ENCODE measurements around the gene URI1.
"Not testable (repeated sequence)": the region's sequence is repeated elsewhere in the genome, so short reads cannot be mapped to it uniquely, and the experiment has no call there.

The URI1 gene

DNA sequence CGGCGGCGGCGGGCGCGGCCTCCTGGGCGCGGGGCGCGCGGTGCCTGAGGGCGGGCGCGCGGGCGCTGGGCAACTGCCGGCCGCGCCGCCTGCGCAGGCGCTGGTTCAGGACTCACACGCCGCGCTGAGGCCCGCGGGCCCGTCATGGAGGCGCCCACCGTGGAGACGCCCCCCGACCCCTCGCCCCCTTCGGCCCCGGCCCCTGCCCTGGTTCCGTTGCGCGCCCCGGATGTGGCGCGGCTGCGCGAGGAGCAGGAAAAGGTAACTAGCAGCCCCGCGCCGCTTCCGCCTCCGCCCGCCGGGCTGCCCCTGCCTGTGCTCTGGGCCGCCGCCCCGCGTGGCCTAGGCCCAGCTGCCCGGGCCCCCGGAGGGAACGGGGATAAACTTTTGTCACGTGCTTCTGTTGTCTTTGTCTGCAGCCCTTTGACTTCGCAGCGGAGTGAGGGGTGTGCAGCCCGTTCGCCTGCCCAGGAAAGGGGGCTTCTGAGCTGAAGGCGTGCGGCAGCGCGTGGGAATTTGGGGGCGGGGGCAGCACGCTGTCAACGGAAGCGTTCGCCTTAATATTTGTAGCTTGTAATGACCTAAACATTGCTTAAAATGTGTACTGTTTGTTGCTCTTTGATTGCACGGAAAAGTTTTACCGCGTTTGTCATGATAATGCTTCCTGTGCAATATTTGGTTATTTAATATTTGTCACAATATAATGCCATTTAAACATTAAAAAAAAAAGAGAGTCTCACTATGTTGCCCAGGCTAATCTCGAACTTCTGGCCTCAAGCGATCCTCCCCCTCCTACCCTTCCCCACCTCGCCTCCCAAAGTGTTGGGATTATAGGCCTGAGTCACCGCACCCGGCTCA lies 594 bp downstream of the URI1 start:
- peak; percentile 50 to 62 (median 54) for DNase-seq (ENCODE audit: low read depth in 3 of 3)

DNA sequence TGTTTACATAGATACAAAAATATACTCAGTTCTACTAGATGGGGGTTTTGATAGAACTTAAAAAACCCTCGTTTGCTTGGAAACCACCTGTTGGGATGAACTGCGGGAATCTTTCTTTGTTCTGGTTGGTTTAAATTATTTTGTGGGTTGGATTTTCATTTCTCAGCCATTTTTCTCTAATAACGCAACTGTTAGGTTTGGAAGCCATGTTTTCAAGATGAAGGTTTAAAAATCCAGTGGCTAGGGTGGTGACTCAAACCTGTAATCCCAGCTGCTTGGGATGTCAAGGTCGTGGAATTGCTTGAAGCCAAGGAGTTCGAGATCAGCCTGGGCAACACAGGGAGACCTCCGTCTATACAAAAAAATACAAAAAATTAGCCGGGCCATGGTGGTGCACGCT lies 1.6 kb downstream of the URI1 start:
- DNase-seq (ENCODE audit: low read depth in 3 of 3) = no peak

DNA sequence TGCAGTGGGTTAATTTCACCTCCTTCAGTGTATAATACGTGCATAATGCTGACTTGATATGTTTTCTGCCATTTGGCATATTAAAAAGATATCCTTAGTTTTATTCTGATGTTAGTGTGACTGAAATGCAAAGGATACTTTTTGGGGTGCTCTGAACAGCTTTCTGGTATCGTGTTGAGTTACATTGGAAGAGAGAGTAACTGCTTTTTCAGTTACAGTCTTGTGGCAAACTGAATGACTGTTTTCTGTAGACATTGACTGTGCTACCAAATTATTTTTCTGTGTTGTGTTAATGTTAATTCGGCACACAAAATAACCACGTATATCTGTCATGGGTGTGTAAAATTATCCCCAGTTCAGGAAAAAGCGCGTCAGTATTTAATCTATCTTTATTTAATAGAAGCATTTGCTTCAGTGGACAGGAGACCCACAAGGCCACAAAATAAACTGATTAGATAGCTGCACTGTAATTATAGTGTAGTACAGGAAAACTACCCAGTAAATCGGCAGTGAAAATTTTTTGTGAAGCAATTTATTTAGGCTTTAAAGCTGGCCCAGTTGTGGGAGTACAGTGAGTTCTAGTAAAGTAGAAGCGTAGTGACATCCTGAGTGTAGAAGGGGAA lies 2.5 kb downstream of the URI1 start:
- DNase-seq (ENCODE audit: low read depth in 3 of 3) = no peak

DNA sequence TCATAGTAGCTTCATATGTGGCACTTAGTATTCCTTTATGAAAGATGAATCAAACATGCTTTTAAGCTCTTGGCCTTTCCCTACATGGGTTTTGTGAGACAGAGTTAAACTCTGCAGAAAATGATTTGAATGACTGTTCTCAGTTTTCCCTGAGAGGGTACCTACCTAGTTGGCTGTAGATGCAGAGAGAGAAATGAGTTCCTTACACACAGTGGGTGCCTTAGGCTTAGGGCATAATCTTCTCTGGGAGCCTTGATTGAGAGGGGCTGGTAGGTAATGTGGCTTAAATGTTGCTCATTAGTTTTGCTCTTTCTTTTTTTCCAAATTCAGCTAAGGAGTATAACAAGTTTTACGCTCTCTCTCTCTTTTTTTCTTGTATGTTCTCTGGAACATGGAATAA lies 3.0 kb downstream of the URI1 start:
- no peak for DNase-seq (ENCODE audit: low read depth in 3 of 3)

DNA sequence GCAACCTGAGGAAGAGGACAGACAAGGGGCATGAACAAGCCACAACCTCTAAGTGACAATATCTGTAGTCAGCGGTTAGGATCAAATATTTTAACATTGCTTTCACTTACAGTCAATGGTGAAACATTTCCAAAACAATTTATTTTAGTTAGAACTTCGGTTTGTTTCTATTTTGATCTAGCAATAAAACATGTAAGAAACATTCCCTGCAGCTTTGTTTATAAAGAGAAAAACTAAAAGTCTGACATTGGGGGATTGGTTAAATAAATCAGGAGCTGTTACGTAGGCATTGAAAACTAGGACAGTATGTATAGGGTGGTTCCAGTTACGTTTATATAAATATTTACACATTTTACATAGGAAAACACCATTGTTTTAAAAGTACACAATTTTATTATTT lies 3.4 kb downstream of the URI1 start:
- DNase-seq (ENCODE audit: low read depth in 3 of 3) = no peak

DNA sequence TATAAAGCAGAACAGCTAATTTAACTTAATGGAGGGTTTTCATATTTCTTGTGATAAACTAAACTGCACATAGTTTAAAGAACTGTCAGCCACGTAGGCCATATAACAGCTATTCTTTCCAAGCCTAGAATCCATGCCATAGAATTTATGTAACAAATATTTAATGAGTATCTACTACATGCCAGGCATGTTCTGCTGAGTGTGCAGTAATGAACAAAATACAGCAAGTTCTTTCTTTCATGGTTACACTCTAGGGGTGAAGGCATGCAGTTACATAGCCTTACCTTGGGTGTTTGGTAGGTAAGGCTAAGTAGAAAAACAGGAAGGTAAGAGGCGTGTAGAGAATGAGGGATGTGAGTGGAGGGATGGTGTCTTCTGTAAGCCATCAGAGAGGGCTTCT lies 4.6 kb downstream of the URI1 start:
- no peak for DNase-seq (ENCODE audit: low read depth in 3 of 3)

DNA sequence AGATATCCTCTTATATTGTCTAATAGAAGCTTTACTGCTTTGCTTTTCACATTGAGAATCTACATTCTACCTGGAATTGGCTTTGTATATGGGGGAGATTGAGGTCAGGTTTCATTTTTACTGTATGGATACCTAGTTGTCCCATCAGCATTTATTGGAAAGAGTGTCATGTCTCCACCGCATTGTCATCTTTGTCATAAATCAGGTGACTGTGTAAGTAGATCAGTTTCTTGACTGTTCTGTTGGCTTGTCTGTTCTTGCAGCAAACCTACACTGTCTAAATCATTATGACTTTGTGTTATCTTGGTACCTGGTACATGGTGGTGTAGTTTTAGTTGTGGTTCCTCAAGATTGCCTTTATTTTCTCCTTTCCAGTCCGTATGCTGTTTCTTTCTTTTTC lies 5.8 kb downstream of the URI1 start:
- DNase-seq (ENCODE audit: low read depth in 3 of 3) = no peak

DNA sequence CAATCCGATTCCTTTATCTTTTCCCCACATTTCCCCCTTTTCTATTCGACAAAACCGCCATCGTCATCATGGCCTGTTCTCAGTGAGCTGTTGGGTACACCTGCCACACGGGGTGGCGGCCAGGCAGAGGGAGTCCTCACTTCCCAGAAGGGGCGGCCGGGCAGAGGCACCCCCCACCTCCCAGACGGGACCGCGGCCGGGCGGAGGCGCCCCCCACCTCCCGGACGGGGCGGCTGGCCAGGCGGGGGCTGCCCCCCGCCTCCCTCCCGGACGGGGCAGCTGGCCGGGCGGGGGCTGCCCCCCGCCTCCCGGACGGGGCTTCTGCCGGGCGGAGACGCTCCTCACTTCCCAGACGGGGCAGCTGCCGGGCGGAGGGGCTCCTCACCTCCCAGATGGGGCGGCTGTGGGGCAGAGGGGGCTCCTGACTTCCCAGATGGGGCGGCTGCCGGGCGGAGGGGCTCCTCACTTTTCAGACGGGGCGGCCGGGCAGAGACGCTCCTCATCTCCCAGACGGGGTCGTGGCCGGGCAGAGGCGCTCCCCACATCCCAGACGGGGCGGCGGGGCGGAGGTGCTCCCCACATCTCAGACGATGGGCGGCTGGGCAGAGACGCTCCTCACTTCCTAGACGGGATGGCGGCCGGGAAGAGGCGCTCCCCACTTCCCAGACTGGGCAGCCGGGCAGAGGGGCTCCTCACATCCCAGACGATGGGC lies 6.9 kb downstream of the URI1 start:
- DNase-seq (ENCODE audit: low read depth in 3 of 3) = not testable (repeated sequence)

DNA sequence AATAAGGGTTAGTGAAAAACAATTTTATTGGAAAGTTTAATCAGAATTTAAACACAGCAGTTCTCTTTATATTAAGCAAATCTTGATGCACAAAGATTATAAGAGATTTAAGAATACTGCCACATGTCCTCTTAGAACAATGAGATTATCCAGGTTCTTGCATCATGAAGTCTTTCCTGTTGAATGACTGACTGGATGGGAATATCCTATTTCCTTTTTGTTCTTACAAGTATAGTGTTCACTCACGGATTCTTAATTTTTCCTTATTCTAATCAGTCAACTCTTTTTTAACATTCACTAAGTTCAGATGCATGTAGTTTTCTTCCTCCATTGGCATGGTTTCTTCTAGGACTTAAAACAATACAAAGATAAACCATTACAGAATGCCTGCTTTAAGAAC lies 10.1 kb downstream of the URI1 start:
- no peak for DNase-seq (ENCODE audit: low read depth in 3 of 3)

DNA sequence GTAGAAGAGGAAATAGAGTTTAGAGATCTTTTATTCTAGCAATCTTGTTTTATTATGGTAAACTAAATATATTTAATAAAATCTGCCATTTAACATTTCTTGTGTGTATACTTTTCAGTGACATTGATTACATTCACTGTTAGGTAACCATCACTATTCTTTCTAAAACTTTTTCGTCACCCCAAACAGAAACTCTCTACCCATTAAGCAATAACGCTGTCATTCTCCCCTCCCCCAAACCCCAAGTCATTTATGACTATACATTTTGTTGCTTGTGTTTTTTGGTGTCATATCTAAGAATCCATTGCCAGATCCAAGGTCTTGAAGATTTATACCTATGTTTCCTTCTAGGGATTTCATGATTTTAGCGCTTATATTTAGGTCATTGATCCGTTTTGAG lies 10.6 kb downstream of the URI1 start:
- no peak for DNase-seq (ENCODE audit: low read depth in 3 of 3)

DNA sequence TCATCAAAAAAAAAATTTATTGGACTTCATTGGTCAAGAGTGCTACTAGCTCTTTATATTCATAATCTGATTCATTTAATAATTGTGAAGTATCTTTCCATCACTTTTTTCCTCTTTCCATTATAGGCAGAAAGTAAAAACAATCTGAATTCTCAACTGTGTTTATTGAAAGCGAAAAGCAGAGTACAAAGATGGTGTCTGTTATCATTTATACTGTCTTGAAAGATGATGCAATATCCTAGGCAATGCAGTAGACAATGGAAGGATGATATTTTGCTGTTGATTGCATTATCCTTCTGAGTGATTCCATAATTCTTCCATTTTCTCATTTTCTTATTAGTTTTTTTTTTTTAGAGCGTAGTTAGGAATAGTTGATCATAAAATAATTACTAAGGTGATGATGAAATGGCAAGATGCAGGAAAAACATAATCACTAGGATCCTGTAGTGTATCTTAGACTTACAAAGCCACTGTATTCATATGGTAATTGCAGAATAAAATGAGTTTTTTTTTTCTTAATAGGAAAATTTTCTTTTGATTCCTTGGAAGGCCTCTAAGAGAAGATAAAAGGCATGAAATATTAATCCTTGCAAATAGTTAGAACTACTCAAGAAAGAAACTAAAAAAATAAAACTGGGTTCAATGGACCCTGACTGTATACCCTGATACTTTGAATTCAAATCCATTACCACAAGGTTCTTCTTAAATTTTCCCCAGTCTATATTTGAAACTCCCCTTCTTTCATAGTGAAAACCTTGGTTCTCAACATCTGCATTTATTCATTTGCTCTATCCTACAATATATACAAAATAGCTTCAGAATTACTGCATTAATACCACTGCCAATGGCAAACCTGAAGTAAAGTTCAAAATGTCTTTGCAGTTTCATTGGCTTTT lies 11.6 kb downstream of the URI1 start:
- DNase-seq (ENCODE audit: low read depth in 3 of 3) = no peak

DNA sequence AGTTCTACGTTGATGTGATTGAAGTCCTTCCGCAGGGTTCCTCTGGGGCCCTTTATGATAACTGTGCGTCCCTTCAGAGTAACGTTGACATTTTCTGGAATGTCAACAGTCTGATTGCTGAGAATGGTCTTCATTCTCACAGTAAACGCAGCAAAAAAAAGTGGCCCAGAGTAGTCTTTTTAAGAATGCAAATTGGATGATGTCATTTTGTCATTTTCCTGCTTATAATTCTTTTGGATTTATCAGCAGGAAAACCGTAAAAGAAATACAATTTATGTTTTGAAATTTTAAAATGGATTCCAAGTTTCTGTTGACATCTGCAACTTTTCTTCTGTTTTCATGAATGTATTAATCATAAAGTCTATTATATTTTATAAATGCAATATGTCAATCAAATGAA lies 14.8 kb downstream of the URI1 start:
- DNase-seq (ENCODE audit: low read depth in 3 of 3) = no peak

DNA sequence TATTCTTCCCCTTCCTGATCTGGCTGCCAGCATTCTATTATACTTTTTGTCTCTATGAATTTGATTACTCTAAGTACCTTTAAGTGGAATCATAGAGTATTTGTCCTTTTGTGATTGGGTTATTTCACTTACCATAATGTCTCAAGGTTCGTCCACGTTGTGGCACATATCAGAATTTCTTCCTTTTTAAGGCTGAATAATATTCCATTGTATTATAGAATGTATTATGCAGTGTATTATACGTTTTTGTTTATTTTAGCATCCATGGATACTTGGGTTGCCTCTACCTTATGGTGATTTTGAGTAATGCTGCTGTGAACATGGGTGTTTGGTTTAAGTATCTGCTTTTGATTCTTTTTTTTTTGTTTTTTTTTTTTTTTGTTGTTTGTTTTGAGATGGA lies 19.3 kb downstream of the URI1 start:
- DNase-seq (ENCODE audit: low read depth in 3 of 3) = no peak

DNA sequence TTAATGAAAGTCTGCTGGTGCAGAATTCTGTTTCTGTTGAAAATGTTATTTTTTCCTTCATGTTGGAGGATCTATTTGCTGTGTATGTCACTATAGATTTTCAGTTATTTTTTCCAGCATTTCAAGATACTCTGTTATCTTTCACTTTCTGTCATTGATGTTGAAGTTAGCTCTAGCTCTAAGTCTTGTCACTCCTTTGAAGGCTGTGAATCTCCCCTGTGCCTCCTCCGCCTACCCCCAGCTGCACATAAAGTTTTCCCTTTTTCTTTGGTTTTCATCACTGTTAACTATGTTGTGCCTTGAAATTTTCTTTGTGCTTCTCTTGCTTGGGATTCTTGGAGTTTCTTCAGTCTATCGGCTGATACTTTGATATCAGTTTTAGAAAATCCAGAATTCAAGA lies 20.8 kb downstream of the URI1 start:
- no peak for DNase-seq (ENCODE audit: low read depth in 3 of 3)

DNA sequence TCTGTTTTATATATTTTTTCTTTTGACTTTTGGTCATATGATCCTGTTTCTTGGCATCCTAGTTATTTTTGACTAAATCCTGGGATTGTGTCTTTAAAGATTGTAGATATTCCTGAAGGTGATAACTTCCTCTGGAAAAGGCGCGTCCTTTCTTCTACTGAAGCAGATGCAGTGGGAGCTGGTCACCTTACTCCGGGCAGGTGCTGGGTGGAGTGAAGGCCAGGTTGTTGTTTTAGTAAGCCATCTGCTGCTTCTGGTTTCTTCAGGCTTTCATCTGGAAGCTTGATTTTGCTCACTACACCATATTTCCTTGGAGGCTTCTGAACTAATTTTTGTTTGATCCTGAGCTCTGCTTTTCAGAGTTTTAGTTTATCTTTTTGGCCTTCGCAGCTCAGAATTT lies 21.5 kb downstream of the URI1 start:
- no peak for DNase-seq (ENCODE audit: low read depth in 3 of 3)

DNA sequence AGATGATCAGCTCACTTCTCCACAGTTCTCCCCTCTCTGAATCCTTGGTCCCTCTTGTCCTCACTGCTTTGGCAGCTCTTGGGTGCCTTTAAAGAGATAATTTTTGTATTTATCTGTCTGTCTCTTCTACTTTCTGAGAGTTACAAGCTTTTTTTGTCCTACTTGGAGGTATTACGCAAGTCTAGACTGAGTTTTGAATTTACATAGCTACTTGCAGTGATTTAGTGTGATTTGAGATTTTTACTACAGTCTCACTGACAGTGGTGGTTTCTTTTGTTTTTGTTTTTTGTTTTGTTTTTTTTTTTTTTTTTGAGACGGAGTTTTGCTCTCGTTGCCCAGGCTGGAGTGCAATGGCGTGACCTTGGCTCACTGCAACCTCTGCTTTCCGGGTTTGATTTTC lies 22.1 kb downstream of the URI1 start:
- DNase-seq (ENCODE audit: low read depth in 3 of 3) = no peak

DNA sequence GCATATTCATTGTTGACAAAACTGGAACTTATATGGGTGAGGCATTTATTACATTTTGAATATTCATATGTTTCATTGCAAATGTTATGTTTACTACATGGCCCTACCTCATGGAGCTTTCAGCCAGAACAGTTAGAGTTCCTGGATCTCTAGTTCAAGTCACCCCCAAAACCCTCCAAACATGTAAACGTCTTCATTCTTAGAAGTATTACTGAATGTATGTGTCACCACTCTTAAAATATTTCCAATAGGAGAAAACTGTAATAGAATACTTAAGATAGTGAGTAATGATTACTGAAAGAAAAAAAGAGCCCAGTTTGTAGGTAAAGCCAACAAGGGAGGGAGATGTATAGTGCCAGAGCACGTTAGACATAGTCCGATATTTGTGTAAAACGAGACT lies 23.5 kb downstream of the URI1 start:
- DNase-seq (ENCODE audit: low read depth in 3 of 3) = no peak

DNA sequence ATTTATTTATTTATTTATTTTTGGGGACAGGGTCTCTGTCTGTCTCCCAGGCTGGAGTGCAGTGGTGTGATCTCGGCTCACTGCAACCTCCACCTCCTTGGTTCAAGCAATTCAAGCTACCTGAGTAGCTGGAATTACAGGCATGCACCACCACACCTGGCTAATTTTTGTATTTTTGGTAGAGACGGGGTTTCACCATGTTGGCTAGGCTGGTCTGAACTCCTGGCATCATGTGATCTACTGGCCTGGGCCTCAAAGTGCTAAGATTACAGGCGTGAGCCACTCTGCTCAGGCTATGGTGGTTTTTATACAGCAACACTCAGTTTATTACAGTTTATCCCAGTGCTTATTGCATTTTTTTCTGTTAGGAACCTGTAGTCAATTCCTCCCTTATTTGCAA lies 24.1 kb downstream of the URI1 start:
- DNase-seq (ENCODE audit: low read depth in 3 of 3) = not testable (repeated sequence)

DNA sequence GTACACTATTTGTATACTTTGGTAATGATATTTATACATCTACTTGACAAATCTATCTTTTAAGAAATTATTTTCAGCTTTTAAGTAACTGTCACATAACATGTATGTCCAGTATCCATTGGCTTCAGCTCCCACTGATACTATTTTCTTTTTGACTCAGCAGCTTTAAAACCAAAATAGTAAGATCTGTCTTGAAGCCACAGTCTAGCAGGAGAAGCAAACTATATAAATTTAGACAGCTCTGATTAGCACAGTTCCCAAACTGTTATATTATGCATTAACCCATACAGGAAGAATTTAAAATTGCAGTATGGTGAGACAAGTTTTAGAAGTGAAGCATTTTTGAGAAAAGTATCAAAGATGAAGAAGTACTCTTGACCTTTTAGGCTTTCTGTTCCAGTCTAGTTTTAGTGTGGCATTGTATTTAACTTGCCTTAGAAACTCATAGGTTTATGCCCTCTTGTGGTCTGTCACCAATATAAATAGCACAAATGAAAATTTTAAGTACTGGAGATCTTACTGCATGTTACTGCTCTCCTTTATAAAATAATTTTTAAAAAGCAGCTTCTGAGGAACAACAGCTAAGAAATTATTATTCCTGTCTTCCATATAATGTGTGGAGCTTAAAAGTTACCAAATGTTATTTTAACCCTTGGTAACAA lies 24.7 kb downstream of the URI1 start:
- no peak for DNase-seq (ENCODE audit: low read depth in 3 of 3)

DNA sequence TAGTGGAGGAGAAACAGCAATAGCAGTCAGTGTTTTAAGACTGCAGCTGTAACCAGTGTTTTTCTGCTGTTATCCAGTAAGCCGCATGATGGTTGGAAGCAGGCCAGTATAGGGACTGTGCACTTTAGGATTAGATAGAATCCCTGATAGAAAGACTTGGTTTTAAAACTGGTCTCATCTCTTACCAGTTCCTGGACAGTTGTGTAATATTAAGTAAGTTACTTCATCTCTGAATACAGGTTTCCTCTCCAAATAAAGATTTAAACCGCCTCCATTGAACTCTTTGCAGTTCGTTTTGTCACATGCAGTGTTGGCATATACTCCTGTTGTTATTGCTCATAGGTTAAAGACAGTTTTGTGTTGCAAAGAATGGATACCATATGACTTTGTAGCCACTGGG lies 25.6 kb downstream of the URI1 start:
- DNase-seq (ENCODE audit: low read depth in 3 of 3) = no peak

DNA sequence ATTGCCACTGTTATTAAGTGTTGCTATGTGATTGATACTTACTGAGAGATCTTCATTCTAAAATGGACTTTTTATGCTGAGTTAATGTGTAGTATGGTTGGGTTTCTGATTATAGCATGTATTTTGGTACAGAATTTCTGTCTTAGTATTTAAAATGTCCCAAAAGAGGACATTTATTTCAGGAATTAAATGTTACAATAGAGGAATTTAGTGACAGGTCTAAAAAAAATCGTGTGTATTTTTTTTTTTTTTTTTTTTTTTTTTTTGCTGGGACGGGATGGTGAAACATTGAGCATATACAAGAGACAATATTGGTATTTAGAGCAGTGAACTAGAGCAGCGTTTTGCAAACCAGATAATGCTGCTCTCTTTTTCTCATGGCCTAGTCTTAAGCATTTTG lies 27.9 kb downstream of the URI1 start:
- no peak for DNase-seq (ENCODE audit: low read depth in 3 of 3)
